ENCODE data around the gene CEP126. TPM values are rescaled to one million over a fixed set of nuclear protein-coding genes. Genes with fewer than 3 reads are reported as not detected.
A peak's percentile ranks its signal among the peaks of the same experiment; 100 is the strongest.

CEP126 gene
- total and polyA plus RNA-seq, 8 donors, result 1.1 to 52.5 (median 2.2) TPM

DNA sequence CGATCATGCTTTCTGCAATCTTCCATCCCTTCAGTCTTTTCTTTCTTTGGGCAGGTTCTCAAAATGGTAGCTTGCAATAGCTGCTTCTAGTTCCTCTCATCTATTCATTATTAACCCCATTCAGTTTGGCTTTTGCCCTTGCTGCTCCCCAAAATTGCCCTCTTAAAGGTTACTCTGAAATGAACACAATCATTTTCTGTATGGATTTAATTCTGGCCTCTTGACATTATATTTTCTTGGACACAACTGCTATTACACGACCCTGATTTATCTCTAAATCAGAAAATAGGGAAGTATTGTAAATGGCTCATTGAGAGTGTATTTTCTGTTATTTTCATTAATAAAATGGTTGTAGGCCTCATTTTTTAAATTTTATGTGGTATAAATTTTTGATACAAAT lies 1.6 kb downstream of the CEP126 start, which contains the start of gene ANGPTL5:
Gene ANGPTL5, minus strand, starts transcription at position 101 of the 400 bp plus-strand sequence. CDS start 8,613 bp downstream, outside the sequence.
- no peaks in the 10 kb centered on the region for H3K36me3 ChIP-seq
- TF ChIP-seq POLR2AphosphoS5 (IDR thresholded peaks at IDR 0.05), result no peak
- TF ChIP-seq, protein P1, sequence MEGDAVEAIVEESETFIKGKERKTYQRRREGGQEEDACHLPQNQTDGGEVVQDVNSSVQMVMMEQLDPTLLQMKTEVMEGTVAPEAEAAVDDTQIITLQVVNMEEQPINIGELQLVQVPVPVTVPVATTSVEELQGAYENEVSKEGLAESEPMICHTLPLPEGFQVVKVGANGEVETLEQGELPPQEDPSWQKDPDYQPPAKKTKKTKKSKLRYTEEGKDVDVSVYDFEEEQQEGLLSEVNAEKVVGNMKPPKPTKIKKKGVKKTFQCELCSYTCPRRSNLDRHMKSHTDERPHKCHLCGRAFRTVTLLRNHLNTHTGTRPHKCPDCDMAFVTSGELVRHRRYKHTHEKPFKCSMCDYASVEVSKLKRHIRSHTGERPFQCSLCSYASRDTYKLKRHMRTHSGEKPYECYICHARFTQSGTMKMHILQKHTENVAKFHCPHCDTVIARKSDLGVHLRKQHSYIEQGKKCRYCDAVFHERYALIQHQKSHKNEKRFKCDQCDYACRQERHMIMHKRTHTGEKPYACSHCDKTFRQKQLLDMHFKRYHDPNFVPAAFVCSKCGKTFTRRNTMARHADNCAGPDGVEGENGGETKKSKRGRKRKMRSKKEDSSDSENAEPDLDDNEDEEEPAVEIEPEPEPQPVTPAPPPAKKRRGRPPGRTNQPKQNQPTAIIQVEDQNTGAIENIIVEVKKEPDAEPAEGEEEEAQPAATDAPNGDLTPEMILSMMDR (IDR thresholded peaks at IDR 0.05), result no peak
- TF ChIP-seq EP300 (IDR thresholded peaks at IDR 0.05), result no peak
- no peak for TF ChIP-seq POLR2A (IDR thresholded peaks at IDR 0.05)
- no peaks in the 10 kb centered on the region for H3K27me3 ChIP-seq
- H3K9me3 ChIP-seq, result no peaks in the 10 kb centered on the region
- peak within 1 kb of the TSS; percentile 75 to 89 (median 83) for H3K27ac ChIP-seq
- DNase-seq, result no peak
- intact Hi-C loops (cut with DNase I; ENCODE audit: low total_unique reads), result no loop called here
- H3K4me3 ChIP-seq, result peak within 1 kb of the TSS; percentile 63 to 91 (median 72)
- 67 to 78% (median 74%) methylated on average over 2 of the region's 2 CpGs for WGBS, 5 donors
- H3K4me1 ChIP-seq, result peaks cover 8 to 32% (median 20%) of the 10 kb centered on the region in 4 donors

DNA sequence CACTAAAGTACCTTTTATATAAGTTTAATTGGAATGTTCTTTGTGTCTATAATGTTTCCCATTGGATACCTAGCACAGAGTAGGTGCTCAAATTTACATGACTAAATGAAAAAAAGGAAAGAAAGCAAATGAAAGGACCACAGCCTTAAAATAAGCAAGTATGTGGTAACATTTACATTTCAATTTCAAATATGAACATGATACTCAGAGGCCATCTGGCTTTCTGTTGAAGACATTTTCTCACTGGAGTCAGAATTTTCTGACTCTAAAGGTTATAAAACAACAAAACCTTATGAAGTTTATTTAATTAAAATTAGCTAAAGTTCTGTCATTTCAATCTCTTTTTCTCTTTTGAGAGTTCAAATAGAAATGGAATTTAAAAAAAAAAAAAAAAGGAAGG lies 2.4 kb downstream of the CEP126 start:
- Histone ChIP-seq H3K27ac (no peak overlapping the region), H3K27me3 (no peaks in the 10 kb centered on the region), H3K4me3 (no peak overlapping the region), H3K36me3 (no peaks in the 10 kb centered on the region), H3K9me3 (no peaks in the 10 kb centered on the region), H3K4me1 (peaks cover 8 to 32% (median 20%) of the 10 kb centered on the region in 4 donors)
- intact Hi-C loops (cut with DNase I; ENCODE audit: low total_unique reads), result no loop called here
- no peak for DNase-seq
- TF ChIP-seq POLR2A (IDR thresholded peaks at IDR 0.05), result no peak
- no peak for TF ChIP-seq POLR2AphosphoS5 (IDR thresholded peaks at IDR 0.05)
- no peak for TF ChIP-seq EP300 (IDR thresholded peaks at IDR 0.05)
- TF ChIP-seq, protein P1 (IDR thresholded peaks at IDR 0.05), result no peak

DNA sequence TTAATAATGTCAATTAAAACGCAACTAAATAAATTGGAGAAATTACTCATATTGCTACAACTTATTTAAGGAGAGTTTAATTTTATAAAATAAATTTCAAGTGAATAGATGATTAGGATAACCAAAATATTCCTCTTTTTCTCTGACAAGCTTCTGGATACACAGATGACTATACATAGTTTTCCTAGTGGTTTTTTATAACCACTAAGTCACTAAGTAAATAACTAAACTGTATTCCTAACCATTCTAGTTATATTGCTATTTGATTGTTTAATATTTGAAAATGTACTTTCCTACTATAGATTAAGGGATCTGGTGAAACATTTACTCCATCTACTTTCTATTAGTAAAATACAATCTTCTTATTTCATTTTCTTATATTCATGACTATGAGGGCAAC lies 6.2 kb downstream of the CEP126 start:
- intact Hi-C loops (cut with DNase I; ENCODE audit: low total_unique reads), result no loop called here
- Histone ChIP-seq H3K4me3 (no peak overlapping the region), H3K36me3 (no peaks in the 10 kb centered on the region), H3K9me3 (no peaks in the 10 kb centered on the region), H3K27me3 (no peaks in the 10 kb centered on the region), H3K4me1 (peaks cover 0 to 4% (median under 1%) of the 10 kb centered on the region in 4 donors), H3K27ac (no peak overlapping the region)
- no peak for DNase-seq
- WGBS, 5 donors, result 95 to 100% (median 97%) methylated on average over 1 of the region's 1 CpG
- TF ChIP-seq EP300 (IDR thresholded peaks at IDR 0.05), result no peak
- no peak for TF ChIP-seq POLR2A (IDR thresholded peaks at IDR 0.05)
- TF ChIP-seq, protein P1 (IDR thresholded peaks at IDR 0.05), result no peak
- no peak for TF ChIP-seq POLR2AphosphoS5 (IDR thresholded peaks at IDR 0.05)

DNA sequence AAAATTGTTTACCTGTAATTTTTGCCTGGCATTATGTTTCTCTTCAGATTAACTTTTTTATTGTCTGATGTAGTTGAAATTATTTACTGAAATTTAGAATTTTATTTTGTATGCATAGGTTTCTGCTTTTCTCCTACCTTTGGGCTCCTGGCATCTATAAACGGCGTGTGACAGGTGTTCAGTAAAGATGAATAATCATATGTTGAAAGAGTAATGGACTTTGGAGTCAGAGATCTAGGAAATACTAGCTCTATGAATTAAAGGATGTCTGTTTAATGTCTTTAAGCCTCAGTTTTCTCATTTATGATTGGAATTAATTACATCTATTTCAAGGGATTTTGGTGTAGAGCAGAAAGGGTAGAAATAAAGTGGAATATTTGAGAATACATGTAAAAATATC lies 8.7 kb downstream of the CEP126 start:
- 64 to 83% (median 79%) methylated on average over 2 of the region's 2 CpGs for WGBS, 5 donors

More for the DNA sequence above, 8.7 kb downstream of the CEP126 start:
- H3K4me1 ChIP-seq, result no peaks in the 10 kb centered on the region
- H3K36me3 ChIP-seq, result no peaks in the 10 kb centered on the region
- no peaks in the 10 kb centered on the region for H3K9me3 ChIP-seq
- H3K27ac ChIP-seq, result no peak overlapping the region
- intact Hi-C loops (cut with DNase I; ENCODE audit: low total_unique reads), result no loop called here
- no peaks in the 10 kb centered on the region for H3K27me3 ChIP-seq
- TF ChIP-seq POLR2A (IDR thresholded peaks at IDR 0.05), result no peak
- no peak for TF ChIP-seq POLR2AphosphoS5 (IDR thresholded peaks at IDR 0.05)
- TF ChIP-seq, protein P1 (IDR thresholded peaks at IDR 0.05), result no peak
- TF ChIP-seq EP300 (IDR thresholded peaks at IDR 0.05), result no peak
- DNase-seq, result no peak
- no peak overlapping the region for H3K4me3 ChIP-seq

All from stomach (tissue), 9 donors.